ENCODE data around the gene PPY.
A peak's percentile ranks its signal among the peaks of the same experiment; 100 is the strongest.
"Not testable (repeated sequence)": the region's sequence is repeated elsewhere in the genome, so short reads cannot be mapped to it uniquely, and the experiment has no call there.

The PPY gene

DNA sequence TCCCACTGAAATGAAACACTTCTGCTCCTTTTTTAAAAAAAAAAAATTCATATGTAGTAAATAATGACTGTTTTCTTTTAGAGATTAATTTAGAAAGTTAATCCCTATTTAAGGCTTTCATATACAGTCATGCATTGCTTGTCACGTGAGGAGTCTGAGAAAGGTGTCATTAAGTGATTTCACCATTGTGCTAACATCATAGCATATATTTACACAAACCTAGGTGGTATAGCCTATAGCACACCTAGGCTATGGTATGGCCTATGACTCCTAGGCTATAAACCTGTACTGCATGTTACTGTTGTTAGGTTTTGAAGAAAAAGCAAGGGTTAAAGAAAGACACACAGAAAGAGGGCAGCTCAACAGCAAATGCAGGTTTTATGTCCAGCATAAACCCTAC is 13.7 kb downstream of the PPY start:
- DNase-seq = no peak

DNA sequence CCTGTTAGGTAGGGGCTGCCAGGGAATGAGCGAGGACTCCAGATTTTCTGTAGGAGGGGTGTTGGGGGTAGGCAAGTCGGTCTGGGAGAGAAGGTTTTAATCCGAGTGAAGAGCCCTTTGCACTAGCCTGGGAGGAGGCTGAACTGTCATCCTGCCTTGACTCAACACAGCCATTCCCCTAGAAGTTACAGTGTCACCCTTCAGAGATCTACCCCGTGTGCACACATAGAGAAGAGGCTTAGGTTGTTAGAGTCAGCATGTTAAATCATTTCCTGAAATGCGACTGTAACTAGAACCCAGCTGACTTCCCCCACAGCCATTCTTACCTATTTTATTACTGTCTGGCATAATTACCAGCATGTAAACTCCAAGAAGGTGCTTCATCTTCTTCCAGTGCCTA is 14.3 kb downstream of the PPY start:
- not testable (repeated sequence) for DNase-seq

DNA sequence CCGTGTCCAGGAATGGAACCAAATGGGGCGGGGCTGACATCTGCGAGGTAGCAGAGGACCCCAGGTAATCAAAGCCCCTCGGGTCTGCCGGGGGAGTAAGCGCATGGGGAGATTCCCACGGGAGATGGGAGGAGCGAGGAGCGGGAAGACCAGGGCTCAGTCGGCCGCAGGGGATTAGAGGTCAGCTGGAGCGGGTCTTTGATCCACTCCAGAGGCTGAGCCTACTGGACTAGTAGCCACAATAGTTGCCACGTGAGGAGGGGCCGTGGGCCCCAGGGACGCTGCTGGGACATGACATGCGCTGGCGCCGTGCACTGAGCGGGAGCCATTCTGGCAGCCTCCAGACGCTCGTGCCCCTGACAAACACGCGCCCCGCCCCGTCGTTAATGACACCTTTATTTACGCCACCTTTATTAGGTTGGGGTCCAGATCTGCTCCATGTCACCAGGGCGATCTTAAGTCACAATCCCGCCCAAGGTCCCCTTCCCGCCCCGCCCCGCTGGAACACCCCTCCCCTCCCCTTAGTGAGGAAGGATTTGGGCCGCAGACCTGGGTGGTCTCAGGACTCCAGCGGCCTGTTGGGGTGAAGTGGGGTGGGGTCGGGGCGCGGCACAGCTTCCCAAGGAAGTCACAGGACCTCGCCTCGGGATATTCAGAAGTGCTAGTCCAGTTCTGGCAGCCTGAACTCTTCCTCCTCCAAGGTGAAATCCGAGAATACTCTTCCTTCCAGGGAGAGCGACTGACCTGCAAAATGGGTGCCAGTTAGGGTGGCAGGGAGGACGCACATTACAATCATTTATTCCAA is 15.0 kb downstream of the PPY start:
- peak; percentile 43 for DNase-seq

DNA sequence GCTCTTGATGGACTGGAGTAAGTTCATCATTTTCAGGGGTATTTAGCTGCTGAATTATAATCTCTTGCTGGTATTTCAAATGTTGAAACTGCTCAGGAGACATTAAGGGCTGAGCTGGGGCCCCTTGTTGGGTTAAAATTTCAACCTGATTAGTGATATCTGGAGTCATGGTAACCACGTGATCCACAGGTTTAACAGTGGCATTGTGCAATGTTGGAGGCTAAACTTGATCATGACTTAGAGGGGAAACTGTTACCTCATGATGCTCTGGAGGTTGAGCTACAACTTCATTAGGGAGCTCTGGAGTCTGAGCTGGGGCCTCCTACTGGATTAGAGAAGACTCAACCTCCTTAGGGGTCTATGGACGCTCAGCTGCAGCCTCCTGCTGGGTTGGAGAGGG is 17.7 kb downstream of the PPY start:
- DNase-seq = no peak

DNA sequence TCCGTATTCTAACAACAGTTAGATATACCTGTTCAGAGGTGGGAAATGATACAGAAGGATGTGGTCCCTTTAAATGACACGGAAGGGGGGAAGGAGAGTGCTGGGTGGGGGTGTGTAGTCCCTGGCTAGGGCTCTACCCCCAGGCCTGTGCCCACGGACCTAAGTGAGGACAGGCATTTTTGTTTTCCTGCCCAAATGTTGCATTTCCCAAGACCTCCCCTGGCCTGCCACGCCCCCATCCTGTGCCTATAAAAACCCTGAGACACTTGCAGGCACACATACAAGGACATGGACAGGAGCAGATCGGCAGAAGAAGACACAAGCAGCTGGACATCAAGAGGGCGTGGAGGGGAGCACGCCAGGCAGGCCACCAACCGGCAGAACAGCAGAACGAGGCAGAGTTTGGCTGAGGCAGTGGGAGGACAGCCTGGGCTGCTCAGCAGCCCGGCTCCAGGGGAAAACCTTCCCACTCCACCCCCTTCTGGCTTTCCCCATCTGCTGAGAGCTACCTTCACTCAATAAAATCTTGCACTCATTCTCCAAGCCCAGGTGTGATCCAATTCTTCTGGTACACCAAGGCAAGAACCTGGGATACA is 21.7 kb downstream of the PPY start:
- DNase-seq = no peak

DNA sequence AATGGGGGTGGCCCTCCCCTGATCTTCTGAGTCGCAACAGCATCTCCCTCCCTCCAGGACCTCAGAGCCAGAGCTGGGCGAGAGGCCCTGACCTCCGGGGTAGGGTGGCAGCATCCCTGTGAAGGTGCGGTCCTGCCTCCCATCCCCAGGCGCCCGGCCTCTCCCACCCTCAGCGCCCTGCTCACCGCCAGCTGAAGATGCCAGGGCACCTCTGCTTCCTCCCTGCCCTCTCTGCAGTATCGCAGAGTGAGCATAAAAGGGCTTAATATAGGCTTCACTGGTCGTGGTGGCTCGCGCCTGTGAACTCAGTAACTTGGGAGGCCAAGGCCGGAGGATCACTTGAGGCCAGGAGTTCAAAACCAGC is 24.3 kb downstream of the PPY start:
- DNase-seq = no peak

DNA sequence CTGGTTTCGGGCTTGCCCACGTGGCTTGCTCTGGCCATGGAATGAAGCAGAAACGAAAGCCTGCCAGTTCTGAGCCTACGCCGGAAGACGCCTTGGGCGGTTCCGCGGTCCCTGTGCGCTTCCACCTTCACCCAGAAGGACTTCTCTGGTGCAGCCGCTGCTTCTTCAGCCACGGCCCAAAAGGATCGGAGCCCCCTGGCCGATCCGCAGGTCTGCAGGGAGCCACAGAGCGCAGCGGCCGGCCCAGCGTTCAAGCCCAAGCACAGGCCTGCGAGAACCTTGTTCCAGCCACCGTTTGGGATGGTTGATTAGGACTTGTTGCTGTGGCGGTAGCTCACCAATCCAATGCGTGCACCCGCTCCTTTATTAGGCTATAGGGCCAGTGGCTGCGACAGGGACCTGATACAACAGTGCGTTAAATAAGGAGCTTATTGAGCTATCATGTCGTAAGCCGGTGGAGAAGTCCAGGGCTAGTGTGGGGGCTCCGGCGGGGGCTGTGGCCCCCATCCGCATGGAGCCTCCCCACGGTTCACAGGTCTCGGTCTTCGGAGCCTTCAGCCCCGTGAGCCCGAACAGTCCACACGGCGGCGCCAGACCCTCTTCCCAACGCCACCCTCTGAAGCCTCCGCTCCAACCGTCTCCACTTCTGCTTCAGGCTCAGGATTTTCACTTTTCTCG is 24.8 kb downstream of the PPY start:
- DNase-seq = peak; percentile 70

DNA sequence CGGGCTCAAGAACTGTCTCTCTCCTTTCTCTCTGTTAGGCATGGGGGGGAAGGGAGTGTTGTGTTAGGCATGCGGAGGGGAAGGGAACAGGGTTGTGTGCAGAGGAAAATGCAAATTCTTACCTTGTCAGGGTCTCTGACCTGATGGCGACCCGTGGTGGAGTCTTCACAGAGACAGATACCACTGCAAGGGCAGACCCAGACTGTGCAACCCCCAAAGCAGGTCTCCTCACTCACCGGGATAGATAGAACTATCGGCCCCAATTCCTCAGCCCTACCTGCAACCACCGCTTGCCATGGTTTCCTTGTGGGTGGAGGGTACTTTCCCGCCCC is 25.3 kb downstream of the PPY start:
- DNase-seq = no peak

DNA sequence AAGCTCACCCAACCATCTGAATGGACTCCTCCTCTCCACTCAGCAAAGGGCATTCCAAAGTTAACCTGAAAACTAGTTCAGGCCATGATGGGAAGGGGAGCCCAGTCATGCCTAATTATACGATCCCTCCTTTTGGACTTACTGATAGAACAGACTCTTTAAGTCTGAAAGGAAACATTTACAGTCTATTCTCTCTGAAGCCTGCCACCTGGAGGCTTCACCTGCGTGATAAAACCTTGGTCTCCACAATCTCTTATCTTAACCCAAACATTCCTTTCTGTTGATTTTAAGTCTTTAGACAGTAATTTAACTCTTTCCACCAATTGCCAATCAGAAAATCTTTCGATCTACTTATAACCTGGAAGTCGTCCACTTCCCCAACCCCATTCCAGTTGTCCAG is 25.9 kb downstream of the PPY start:
- no peak for DNase-seq

DNA sequence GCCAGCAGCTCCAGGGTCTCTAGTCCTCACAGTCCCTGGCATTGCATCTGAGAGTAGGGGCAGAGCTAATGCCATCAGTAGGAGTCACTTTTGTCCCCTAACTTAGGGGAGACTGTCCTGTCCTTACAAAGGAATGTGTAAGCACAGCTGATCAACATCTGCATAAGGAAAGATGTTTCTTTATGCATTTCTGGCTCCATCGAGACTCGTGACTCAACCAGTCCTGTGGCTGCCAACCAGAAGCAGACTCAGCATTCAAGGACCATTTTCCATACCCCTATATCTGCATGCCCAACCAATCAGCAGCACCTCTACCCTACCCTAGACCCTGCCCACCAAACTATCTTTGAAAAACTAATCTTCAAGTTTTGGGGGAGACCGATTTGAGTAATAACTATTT is 26.7 kb downstream of the PPY start:
- DNase-seq = no peak

DNA sequence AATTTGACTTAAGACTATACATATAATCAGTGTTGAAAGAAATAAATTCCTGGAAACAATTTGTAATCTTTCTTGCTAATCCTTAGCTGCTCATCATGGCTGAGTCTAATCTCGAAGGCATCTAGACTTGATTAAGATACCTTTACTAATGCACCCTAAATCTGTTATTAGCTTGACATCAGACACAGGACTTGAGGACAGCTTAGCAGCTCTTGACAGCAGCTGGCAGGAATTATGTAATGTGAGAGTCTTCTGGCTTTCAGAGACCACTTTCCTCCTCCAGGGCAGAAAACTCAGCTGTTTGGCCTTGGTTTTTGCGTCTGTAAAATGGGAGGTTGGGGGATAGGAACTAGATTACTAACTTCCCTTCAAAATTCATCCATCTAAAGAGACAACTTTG is 27.8 kb downstream of the PPY start:
- no peak for DNase-seq

DNA sequence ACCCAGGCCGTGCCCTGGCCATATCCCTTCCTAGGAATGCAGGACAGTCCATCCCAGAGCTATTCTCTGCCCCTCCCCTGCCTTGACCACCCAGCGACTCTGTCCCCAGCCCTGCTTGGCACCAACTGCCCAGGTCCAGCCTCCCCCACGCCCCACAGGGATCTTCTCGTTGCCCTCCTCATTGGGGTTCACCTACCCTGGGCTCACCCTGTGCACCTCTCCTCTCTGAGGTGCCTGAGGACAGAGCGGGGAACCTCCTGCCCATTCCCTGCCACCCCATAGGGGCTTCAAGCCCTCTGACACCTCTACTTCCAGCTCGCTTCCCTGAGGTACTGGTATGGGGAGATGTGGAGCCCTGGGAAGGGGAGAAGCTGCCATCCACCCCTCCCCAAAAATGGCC is 28.7 kb downstream of the PPY start:
- no peak for DNase-seq

DNA sequence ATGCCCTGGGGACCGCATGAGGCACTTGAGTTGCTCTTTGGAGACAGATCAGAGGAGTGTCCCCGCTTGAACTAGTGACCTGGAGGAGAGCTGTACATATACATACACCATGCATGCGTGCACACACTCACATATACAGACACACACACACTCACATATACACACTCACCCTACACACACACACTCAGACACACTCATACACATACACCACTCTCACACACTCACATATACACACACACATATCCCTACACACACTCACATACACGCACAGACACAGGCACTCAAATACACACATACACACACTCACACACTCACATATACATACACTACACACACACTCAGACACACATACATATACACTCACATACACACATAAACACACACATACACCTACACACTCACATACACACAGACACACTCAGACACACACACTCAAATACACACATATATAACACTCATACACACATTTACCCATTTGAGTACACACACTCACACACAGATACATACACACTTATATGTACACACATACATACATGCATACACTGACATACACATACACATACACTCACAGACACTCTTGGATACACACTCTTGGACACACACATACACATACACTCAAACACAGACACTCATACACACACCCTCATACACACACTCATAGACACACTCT is 29.5 kb downstream of the PPY start:
- DNase-seq = no peak

DNA sequence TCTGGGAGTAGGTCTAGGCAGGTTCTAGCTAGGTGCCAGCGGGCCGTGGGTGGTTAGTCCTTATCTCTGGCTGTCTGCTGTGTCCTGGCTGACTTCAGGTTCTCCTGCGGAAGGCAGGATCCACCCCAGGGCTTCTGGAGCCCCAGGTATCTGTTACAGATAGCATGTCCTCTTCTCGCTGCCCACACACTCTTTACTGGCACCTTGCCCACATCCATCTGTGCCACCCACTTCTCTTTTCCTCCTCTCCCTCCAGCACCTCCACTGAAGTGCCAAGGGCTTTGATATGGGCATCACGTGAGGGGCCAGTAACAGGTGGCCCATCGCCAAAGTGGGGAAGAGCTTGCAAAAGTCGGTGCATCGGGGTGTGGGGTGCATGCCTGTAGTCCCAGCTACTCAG is 30.4 kb downstream of the PPY start:
- DNase-seq = no peak

DNA sequence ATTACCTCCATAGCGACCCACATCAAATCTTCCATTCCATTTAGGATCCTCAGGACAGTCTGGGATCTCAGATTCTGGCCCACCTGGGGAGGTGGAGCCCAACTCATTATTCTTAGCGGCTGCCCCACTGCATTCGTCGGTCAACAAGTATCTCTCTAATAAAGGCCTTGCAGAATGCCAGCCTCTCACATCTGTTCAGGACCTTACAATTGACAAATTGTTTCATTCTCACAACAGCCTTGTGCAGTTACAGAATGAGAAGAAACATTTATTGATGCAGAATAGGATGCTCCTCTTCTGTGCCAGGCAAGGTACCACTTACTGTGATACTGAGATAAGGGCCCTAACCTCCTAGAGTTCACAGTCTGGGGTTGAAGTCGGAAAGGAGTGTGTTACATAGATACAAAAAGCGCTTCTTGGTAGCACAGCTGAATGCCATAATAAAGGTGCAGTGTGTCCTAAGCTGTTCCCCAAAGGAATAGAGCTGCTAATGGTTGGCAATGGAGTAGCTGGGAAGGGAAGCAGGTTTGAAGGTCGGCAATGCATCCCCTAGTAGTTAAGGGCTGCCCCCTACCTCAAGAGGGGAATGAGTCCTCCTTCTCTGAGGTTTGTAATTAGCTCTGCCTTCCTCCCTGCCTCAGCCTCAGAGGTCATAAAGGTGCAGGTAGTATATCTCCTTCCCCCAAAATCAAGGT is 32.6 kb downstream of the PPY start:
- no peak for DNase-seq

DNA sequence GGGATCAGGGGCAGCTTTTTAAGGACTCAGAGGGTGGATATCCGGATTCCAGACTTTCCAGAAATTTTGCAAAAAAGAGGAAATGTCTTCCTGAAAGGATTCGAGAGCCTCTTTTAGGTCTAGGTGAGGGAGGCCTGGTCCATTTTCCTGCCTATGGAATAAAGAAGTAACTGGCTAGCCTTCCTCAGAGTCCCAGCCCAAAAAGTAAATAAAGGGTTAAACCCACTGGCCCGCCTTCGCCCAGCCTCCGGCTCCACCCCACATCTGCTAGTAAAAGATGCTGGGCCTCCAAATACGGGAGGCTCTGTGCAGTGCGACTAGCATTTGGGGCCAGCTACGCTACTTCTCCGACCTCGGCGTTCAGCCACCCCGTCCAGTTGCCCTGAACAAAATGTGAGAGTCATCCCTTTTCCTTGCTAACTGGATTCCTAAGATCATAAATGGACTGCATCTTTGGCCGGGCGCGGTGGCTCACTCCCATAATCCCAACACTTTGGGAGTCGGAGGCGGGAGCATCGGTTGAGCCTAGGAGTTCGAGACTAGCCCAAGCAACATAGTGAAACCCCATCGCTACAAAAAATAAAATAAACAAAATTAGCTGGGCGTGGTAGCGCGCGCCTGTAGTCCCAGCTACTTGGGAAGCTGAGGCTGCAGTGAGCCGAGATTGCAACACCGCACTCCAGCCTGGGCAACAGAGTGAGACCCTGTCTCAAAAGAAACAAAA is 34.1 kb downstream of the PPY start:
- peak; percentile 72 for DNase-seq

DNA sequence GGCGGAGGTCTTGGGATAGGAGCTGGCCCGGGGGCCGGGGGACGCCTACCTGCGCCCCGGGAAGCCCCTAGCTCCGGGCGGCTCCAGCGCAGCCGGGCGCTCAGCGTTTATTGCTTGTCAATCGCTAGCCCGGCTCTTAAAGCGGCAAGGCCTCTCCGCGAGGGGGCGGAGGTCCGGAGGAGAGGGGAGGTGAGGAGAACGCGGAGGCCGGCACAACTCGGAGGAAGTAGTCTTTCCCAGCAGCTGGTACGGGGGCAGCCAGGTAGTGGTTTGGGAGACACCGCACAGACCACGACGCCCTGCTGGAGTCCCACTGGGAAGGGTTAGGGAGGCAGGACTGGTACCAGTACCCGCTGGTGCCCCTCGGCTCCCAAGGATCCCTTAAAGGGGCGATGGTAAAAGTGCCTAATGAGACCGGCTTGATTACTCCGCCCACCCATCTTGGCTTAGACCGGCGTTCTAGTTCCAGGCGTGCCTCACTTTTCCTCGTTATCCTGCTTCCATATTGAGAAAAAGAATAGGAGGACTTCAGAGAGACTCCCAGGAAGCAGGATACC is 34.8 kb downstream of the PPY start, which contains the start of gene MPP2:
Gene MPP2, minus strand, starts transcription at position 112 of the 557 bp plus-strand sequence. CDS start 3,076 bp downstream, outside the sequence.
- DNase-seq = peak; percentile 75

DNA sequence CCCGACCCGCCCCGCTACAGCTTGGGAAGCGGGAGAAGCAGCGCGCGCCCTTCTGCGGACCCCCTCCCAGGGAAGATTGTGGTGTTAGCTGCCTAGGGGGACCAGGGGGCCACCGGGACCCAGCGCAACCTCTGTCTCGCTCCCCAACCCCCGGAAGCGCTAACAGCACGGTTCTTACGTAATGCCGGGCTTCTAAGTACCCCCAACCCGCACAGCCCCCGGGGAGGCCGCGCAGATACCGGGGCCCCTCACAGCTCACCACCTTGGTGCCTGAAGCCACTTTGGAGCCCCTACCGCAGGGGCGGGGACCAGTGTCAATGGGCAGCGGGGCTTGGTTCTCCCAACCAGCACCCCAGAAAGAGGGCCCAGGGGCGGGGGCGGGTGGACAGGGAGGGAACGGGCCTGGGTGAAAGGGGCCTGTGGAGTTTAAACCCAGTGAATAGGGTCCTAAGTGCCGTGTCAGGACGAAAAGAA is 35.3 kb downstream of the PPY start:
- no peak for DNase-seq

DNA sequence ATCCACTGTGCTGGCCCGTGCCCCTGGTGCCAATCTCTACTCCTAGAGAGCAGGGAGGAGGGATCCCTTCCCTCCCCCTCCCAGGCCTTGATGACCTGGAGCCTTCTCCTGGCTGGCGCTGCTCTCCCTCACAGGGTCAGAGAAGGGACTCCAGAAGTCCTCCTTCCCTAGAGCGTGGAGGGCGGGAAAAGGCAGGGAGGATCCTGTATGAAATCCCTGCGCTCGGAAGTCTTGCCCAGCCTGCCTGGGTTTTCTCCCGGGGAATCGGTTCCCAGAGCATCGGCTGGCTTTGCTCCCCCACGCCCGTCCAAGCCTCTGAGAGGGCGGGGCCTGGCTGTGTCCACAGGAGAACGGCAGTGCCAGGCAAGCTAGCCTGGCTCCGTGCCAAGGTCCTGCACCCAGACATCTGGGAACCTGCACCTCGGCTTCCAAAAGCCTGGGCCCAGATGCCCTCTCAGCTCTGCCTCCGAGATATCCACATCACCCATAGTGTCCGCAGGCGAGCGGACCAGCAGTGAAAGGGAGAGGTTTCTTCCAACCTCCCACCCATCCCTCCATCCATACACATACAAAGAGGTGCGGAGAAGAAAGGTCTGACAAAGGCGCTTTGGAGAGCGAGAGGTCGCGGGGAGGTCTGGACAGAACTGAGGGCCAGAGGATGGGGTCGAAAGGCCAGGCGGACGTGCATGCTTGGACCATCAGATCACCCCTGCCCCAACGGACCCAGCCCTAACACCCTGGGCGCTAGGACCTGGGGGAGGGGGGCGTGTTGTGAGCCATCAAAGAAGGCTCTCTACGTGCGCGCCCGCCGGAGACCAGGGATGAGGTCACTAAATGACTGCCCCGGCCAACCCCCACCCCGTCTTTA is 36.1 kb downstream of the PPY start:
- DNase-seq = peak; percentile 46

DNA sequence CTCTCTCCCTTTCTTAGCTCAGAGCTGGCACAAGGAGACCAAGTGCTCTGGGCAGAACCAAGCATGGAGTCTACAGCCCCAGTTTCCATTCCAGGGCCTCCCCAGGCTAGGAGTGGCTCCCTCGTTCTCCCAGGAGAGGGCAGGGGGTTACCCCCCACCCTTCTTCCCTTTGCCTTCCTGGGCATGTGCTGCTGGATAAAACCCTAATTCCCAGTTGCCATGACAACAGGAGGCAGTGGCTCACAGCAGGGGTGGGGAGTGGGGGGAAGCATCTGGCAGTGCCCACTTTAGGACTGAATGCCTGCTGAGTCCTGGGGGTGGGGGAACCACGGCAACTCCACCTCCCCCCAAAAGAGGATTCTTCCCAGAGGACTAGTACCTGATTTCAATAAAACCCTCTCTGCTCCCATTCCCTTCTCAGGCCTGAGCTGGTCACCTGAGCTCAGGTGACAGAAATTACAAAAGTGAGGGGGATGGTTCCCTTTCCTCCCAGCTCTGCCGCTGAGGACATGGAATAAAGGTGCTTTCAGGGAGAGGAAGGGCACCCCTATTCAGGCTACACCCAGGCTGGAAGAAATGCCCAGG is 36.8 kb downstream of the PPY start:
- DNase-seq = no peak
